Heart right ventricle (tissue), 16 donors: Measurements from ENCODE around the gene RMP24.
A peak's percentile ranks its signal among the peaks of the same experiment; 100 is the strongest.

Source experiments
- ATAC-seq, 8 donors: fragments of 200-7000 bp; cut with Tn5 transposase; one replicate each; pipeline ENCODE4 v1.9.1; 2020; ENCODE audit warnings: mild to moderate bottlenecking in 8 of 8, moderate library complexity in 8 of 8, moderate number of reproducible peaks in 1 of 8
- DNase-seq, 2 donors: peaks; one replicate each; pipeline ENCODE4 v3.0.0-alpha.2; 2020
- H3K27ac ChIP-seq, 10 donors: fragments of 200-600 bp; sonication (generic) in 2 of 10; one replicate each; pipeline versions ENCODE4 v1.5.0 to v1.8.0; 2020 to 2022; ENCODE audit warnings: mild to moderate bottlenecking in 3 of 10
- H3K27me3 ChIP-seq, 7 donors: fragments of 200-600 bp; one replicate each; pipeline ENCODE4 v1.8.0; 2021 to 2022; ENCODE audit warnings: mild to moderate bottlenecking in 2 of 7
- H3K36me3 ChIP-seq, 9 donors: fragments of 200-600 bp; sonication (generic) in 1 of 9; one replicate each; pipeline versions ENCODE4 v1.5.0 to v1.8.0; 2020 to 2022; ENCODE audit warnings: mild to moderate bottlenecking in 2 of 9
- H3K4me1 ChIP-seq, 9 donors: fragments of 200-600 bp; sonication (generic) in 1 of 9; one replicate each; pipeline versions ENCODE4 v1.5.0 to v1.8.0; 2020 to 2022; ENCODE audit warnings: mild to moderate bottlenecking in 4 of 9
- H3K4me3 ChIP-seq, 10 donors: fragments of 200-600 bp; sonication (generic) in 2 of 10; one replicate each; pipeline versions ENCODE4 v1.5.0 to v1.8.0; 2020 to 2022; ENCODE audit warnings: mild to moderate bottlenecking in 7 of 10, moderate library complexity in 2 of 10
- H3K9me3 ChIP-seq, 11 donors: fragments of 200-600 bp in 10 of 11; sonication (generic) in 2 of 11; one replicate each; pipeline versions ENCODE4 v1.5.0 to v1.8.0; 2013 to 2022; ENCODE audit warnings: mild to moderate bottlenecking in 2 of 11, control low read depth in 1 of 11, moderate library complexity in 1 of 11
- CTCF ChIP-seq, 9 donors: fragments of 200-600 bp; sonication (generic) in 2 of 9; IDR thresholded peaks; one replicate each; pipeline versions ENCODE4 v1.5.0 to v1.8.0; 2021 to 2022; ENCODE audit warnings: antibody characterized with exemption in 9 of 9, mild to moderate bottlenecking in 5 of 9, moderate library complexity in 1 of 9
- WGBS, 2 donors: extraction: QIAGEN DNeasy Blood & Tissue Kit; methylation state at CpG; one replicate each; pipeline ENCODE4 v1.1.7; 2013; ENCODE audit warnings: inconsistent platforms in 1 of 2; 5-methylcytosine and 5-hydroxymethylcytosine counted together
- intact Hi-C, 10 donors: fragments of 100-400 bp; cut with DNase I; formaldehyde crosslinking; loops; one replicate each; pipeline versions ENCODE4 v1.11.1 to v1.14.2; 2022
- donor health status: Arrhythmogenic right ventricular cardiomyopathy.
- donor health status: ischemic (EF 13 %, LVEDD 7.1; RV severe dilation, severe dysfunction).
- donor health status: healthy with polysubstance abuse.
- donor health status: DM: no; HTN: yes; CAD: no.
- donor health status: DM: no; HTN: no; CAD: no.
- donor health status: ischemic (EF 25% LVEDD 6.9; RV normal size, moderate dysfunction).
- donor health status: ischemic (EF 25% LVEDD 5.7; RV mildly dilated, moderate dysfunction).
- donor health status: healthy.
- donor health status: DM: yes; HTN: yes; CAD: no.
- donor health status: Ischemic cardiomyopathy.
- donor health status: ischemic (EF 35%, LVEDD 5.7; RV mildly dilated, moderate dysfunction).
- donor health status: nonischemic (EF 11% LVEDD 7.7; RV severe dilation, severe dysfunction).
- donor health status: DM: yes; HTN: yes; CAD: no.
- donor health status: PGD.
- donor health status: ischemic (EF 29% LVEDD 5.4; RV normal size, mild dysfunction).
- donor health status: nonischemic (EF 23%, LVEDD 6.1; RV moderate dilation, normal function).

RMP24 gene

GRCh38 chr18:35993013-35993412, 20.5 kb downstream of the RMP24 start:
- Histone ChIP-seq H3K4me3 (no peak overlapping the region), H3K27me3 (no peaks in the 10 kb centered on the region), H3K9me3 (no peaks in the 10 kb centered on the region), H3K36me3 (peaks cover 0 to 52% (median 8%) of the 10 kb centered on the region in 9 donors), H3K4me1 (no peaks in the 10 kb centered on the region), H3K27ac (no peak overlapping the region)
- DNase-seq = peak in 1 of 2 donors; percentile 7
- intact Hi-C loops = no loop called here
- no peak for TF ChIP-seq CTCF (IDR thresholded peaks at IDR 0.05)
- 90 to 96% methylated on average over 6 of the region's 6 CpGs for WGBS, 2 donors
- ATAC-seq = peak in 2 of 8 donors; percentile 65 to 75

GRCh38 chr18:35998967-35999366, 26.5 kb downstream of the RMP24 start:
- Histone ChIP-seq H3K9me3 (no peaks in the 10 kb centered on the region), H3K27me3 (no peaks in the 10 kb centered on the region), H3K36me3 (no peaks in the 10 kb centered on the region), H3K4me3 (no peak overlapping the region), H3K4me1 (peaks cover 0 to 4% (median 0%) of the 10 kb centered on the region in 9 donors), H3K27ac (no peak overlapping the region)
- 70 to 74% methylated on average over 1 of the region's 1 CpG for WGBS, 2 donors
- DNase-seq (no peak), ATAC-seq (no peak)
- TF ChIP-seq CTCF (IDR thresholded peaks at IDR 0.05) = peak in 3 of 9 donors; percentile 8 to 29 (median 24)
- intact Hi-C loops = no loop called here

GRCh38 chr18:35999925-36000324, 27.4 kb downstream of the RMP24 start:
- intact Hi-C loops = no loop called here
- no peak for TF ChIP-seq CTCF (IDR thresholded peaks at IDR 0.05)
- Histone ChIP-seq H3K36me3 (no peaks in the 10 kb centered on the region), H3K9me3 (no peaks in the 10 kb centered on the region), H3K4me1 (peaks cover 0 to 4% (median 0%) of the 10 kb centered on the region in 9 donors), H3K4me3 (no peak overlapping the region), H3K27me3 (no peaks in the 10 kb centered on the region), H3K27ac (no peak overlapping the region)
- 48 to 54% methylated on average over 1 of the region's 1 CpG for WGBS, 2 donors
- ATAC-seq = no peak
- DNase-seq = no peak

- Histone ChIP-seq H3K27ac (no peak overlapping the region), H3K4me3 (no peak overlapping the region), H3K4me1 (no peaks in the 10 kb centered on the region), H3K36me3 (no peaks in the 10 kb centered on the region), H3K9me3 (no peaks in the 10 kb centered on the region), H3K27me3 (no peaks in the 10 kb centered on the region)
- 97% methylated on average over 2 of the region's 2 CpGs for WGBS, 2 donors
- intact Hi-C loops = no loop called here
- ATAC-seq (no peak), DNase-seq (no peak)
- TF ChIP-seq CTCF (IDR thresholded peaks at IDR 0.05) = no peak
Observed at GRCh38 chr18:36006997-36007396, 34.5 kb downstream of the RMP24 start.
